Heart left ventricle (tissue), 16 donors: ENCODE data around the gene NTHL1. TPM values are rescaled to one million over a fixed set of nuclear protein-coding genes. Genes with fewer than 3 reads are reported as not detected.

Experiments used
- ATAC-seq, 4 donors: fragments of 200-7000 bp; cut with Tn5 transposase; one replicate each; pipeline ENCODE4 v1.9.1; 2020 to 2022; ENCODE audit warnings: moderate library complexity in 4 of 4, mild to moderate bottlenecking in 3 of 4, moderate number of reproducible peaks in 1 of 4
- DNase-seq, 5 donors: peaks; one replicate each; pipeline ENCODE4 v3.0.0-alpha.2; 2020
- H3K27ac ChIP-seq, 12 donors: fragments of 200-600 bp; sonication (generic) in 4 of 12; one replicate each; pipeline versions ENCODE4 v1.5.0 to v1.8.0; 2016 to 2022; ENCODE audit warnings: mild to moderate bottlenecking in 2 of 12
- H3K27me3 ChIP-seq, 9 donors: fragments of 200-600 bp; sonication (generic) in 2 of 9; one replicate each; pipeline versions ENCODE4 v1.5.1 to v1.8.0; 2016 to 2022; ENCODE audit warnings: mild to moderate bottlenecking in 3 of 9
- H3K36me3 ChIP-seq, 9 donors: fragments of 200-600 bp; sonication (generic) in 2 of 9; one replicate each; pipeline versions ENCODE4 v1.5.0 to v1.8.0; 2018 to 2022; ENCODE audit warnings: mild to moderate bottlenecking in 2 of 9
- H3K4me1 ChIP-seq, 12 donors: fragments of 200-600 bp; sonication (generic) in 4 of 12; one replicate each; pipeline versions ENCODE4 v1.5.0 to v1.8.0; 2016 to 2022; ENCODE audit warnings: mild to moderate bottlenecking in 3 of 12
- H3K4me3 ChIP-seq, 12 donors: fragments of 200-600 bp; sonication (generic) in 4 of 12; one replicate each; pipeline versions ENCODE4 v1.5.0 to v1.8.0; 2017 to 2022; ENCODE audit warnings: mild to moderate bottlenecking in 9 of 12, moderate library complexity in 4 of 12
- H3K9me3 ChIP-seq, 12 donors: fragments of 200-600 bp; sonication (generic) in 4 of 12; one replicate each; pipeline versions ENCODE4 v1.5.0 to v1.8.0; 2016 to 2022; ENCODE audit warnings: mild to moderate bottlenecking in 1 of 12
- CTCF ChIP-seq, 12 donors: fragments of 200-600 bp; sonication (generic) in 4 of 12; IDR thresholded peaks; one replicate each; pipeline versions ENCODE4 v1.5.0 to v1.8.0; 2018 to 2022; ENCODE audit warnings: antibody characterized with exemption in 12 of 12, mild to moderate bottlenecking in 5 of 12
- POLR2A ChIP-seq, 2 donors: fragments of 450-650 bp; IDR thresholded peaks; one replicate each; pipeline ENCODE4 v1.6.1; 2017; ENCODE audit warnings: antibody characterized with exemption in 2 of 2, mild to moderate bottlenecking in 2 of 2, moderate library complexity in 2 of 2
- WGBS, 4 donors: extraction: QIAGEN DNeasy Blood & Tissue Kit in 2 of 4; methylation state at CpG; one replicate each; pipeline versions ENCODE4 v1.1.5 to v1.1.7; 2013 to 2018; 5-methylcytosine and 5-hydroxymethylcytosine counted together
- intact Hi-C, 10 donors: fragments of 100-400 bp; cut with DNase I; formaldehyde crosslinking; loops; one replicate each; pipeline versions ENCODE4 v1.11.1 to v1.14.2; 2022
- polyA plus RNA-seq, 2 donors: library from polyadenylated mRNA; stranded (reverse); fragments of 200-250 nt; gene quantifications; one replicate each; pipeline ENCODE4 v1.2.3, GENCODE V29; 2013
- total RNA-seq, 9 donors: library from RNA; depleted of rRNA in 2 of 9; stranded (reverse); fragments of >200 nt in 2 of 9; fragmentation: NEBNext Ultra II Directional in 3 of 9; extraction: Animal tissue kit (Norgen Biotek cat#: 25700) in 3 of 9; gene quantifications; one replicate each; pipeline versions ENCODE4 v1.1.0 to v1.2.4, GENCODE V29; 2016 to 2023
- donor health status: ischemic (EF 13 %, LVEDD 7.1; RV severe dilation, severe dysfunction).
- donor health status: healthy with polysubstance abuse.
- donor health status: DM: no; HTN: yes; CAD: no.
- donor health status: DM: no; HTN: no; CAD: no.
- donor health status: ischemic (EF 25% LVEDD 6.9; RV normal size, moderate dysfunction).
- donor health status: ischemic (EF 25% LVEDD 5.7; RV mildly dilated, moderate dysfunction).
- donor health status: healthy.
- donor health status: DM: yes; HTN: yes; CAD: no.
- donor health status: ischemic (EF 35%, LVEDD 5.7; RV mildly dilated, moderate dysfunction).
- donor health status: nonischemic (EF 11% LVEDD 7.7; RV severe dilation, severe dysfunction).
- donor health status: DM: yes; HTN: yes; CAD: no.
- donor health status: PGD.
- donor health status: ischemic (EF 29% LVEDD 5.4; RV normal size, mild dysfunction).
- donor health status: nonischemic (EF 23%, LVEDD 6.1; RV moderate dilation, normal function).

The NTHL1 gene
- total and polyA plus RNA-seq, 11 donors: 9.0 to 32.3 (median 12.2) TPM

GRCh38 chr16:2033057-2033908 is 14.4 kb downstream of the NTHL1 start:
- peak overlapping the region; percentile 35 to 95 (median 72) for H3K4me3 ChIP-seq
- no peaks in the 10 kb centered on the region for H3K9me3 ChIP-seq
- intact Hi-C loops: no loop called here
- peaks cover 3 to 91% (median 51%) of the 10 kb centered on the region in 12 donors for H3K4me1 ChIP-seq
- DNase-seq: peak; percentile 78 to 89 (median 84)
- peak; percentile 45 to 67 (median 56) for ATAC-seq
- peak overlapping the region; percentile 83 to 98 (median 94) for H3K27ac ChIP-seq
- TF ChIP-seq CTCF (IDR thresholded peaks at IDR 0.05): no peak
- peak in 1 of 2 donors; percentile 70 for TF ChIP-seq POLR2A (IDR thresholded peaks at IDR 0.05)
- WGBS, 4 donors: 21 to 30% (median 28%) methylated on average over 5 to 37 of the region's 37 CpGs
- no peaks in the 10 kb centered on the region for H3K27me3 ChIP-seq
- H3K36me3 ChIP-seq: peaks cover 2 to 69% (median 34%) of the 10 kb centered on the region in 9 donors

- peak overlapping the region in 11 of 12 donors; percentile 54 to 95 (median 72) for H3K4me3 ChIP-seq
- H3K4me1 ChIP-seq: peaks cover 3 to 85% (median 47%) of the 10 kb centered on the region in 12 donors
- H3K9me3 ChIP-seq: no peaks in the 10 kb centered on the region
- ATAC-seq: peak; percentile 14 to 42 (median 30)
- peaks cover 0 to 6% (median 0%) of the 10 kb centered on the region in 9 donors for H3K27me3 ChIP-seq
- intact Hi-C loops: no loop called here
- H3K36me3 ChIP-seq: peaks cover 2 to 61% (median 29%) of the 10 kb centered on the region in 9 donors
- WGBS, 4 donors: 42 to 61% (median 57%) methylated on average over 12 to 15 of the region's 15 CpGs
- DNase-seq: peak in 3 of 5 donors; percentile 59 to 69 (median 60)
- no peak for TF ChIP-seq POLR2A (IDR thresholded peaks at IDR 0.05)
- TF ChIP-seq CTCF (IDR thresholded peaks at IDR 0.05): no peak
- H3K27ac ChIP-seq: peak overlapping the region; percentile 83 to 98 (median 94)
Measured at GRCh38 chr16:2032285-2033056, 15.2 kb downstream of the NTHL1 start.

- peaks cover 0 to 16% (median 0%) of the 10 kb centered on the region in 9 donors for H3K27me3 ChIP-seq
Measured at GRCh38 chr16:2031081-2031577, 16.5 kb downstream of the NTHL1 start.

More at GRCh38 chr16:2031081-2031577, 16.5 kb downstream of the NTHL1 start:
- intact Hi-C loops: no loop called here
- Histone ChIP-seq H3K27ac (peak overlapping the region; percentile 81 to 98 (median 92)), H3K9me3 (no peaks in the 10 kb centered on the region), H3K36me3 (peaks cover 0 to 48% (median 16%) of the 10 kb centered on the region in 9 donors), H3K4me3 (peak overlapping the region in 11 of 12 donors; percentile 70 to 98 (median 89)), H3K4me1 (peaks cover 0 to 79% (median 40%) of the 10 kb centered on the region in 12 donors)
- DNase-seq (peak; percentile 76 to 86 (median 82)), ATAC-seq (peak; percentile 15 to 68 (median 32))
- WGBS, 4 donors: 58 to 65% (median 60%) methylated on average over 11 of the region's 11 CpGs
- no peak for TF ChIP-seq POLR2A (IDR thresholded peaks at IDR 0.05)
- TF ChIP-seq CTCF (IDR thresholded peaks at IDR 0.05): no peak
